Thoracic aorta endothelial cell (primary cell): ENCODE measurements around the gene ASB8. TPM values are rescaled to one million over a fixed set of nuclear protein-coding genes. Genes with fewer than 3 reads are reported as not detected.

Experiments used
- small RNA-seq: library from RNA; depleted of rRNA; stranded (forward); fragments of <200 nt; gene quantifications from one replicate; pipeline ENCODE3, GENCODE V24; 2012
- total RNA-seq: library from RNA; depleted of rRNA; stranded (reverse); fragments of >200 nt; gene quantifications from 2 replicates; pipeline ENCODE4 v1.2.3, GENCODE V29; 2012

ASB8 gene
- 25.1 and 25.4 TPM in 2 replicates for total RNA-seq

GRCh38 chr12:48157018-48157888 is at the start of gene ASB8:
Gene ASB8, minus strand, starts transcription at chr12:48157515. Its CDS starts 4,019 bp downstream, at chr12:48153496.

DNA sequence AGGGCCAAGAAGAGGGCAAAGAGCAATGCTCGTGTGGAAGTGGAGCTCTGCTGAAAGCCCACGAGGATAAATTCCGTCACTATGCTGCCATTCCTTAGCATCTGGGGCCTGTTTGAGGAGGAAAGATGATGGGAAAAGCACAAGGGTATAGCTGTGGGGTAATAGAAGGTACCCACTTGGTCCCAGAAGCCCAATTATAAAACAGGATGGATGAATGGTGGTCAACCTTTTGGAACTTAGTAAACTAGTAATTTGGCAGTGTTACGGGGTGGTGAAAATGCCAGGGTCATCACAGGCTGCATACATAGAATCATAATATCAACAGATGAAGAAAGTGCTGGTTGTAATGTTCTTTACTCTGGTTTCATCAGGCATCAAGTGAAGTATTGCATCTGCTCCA is 45.9 kb upstream of the ASB8 start, which contains the start of gene OR10AD1:
TSS of gene OR10AD1 (minus strand) at position 101 of the 400 bp plus-strand sequence. CDS start at position 101, 0 bp downstream.

DNA sequence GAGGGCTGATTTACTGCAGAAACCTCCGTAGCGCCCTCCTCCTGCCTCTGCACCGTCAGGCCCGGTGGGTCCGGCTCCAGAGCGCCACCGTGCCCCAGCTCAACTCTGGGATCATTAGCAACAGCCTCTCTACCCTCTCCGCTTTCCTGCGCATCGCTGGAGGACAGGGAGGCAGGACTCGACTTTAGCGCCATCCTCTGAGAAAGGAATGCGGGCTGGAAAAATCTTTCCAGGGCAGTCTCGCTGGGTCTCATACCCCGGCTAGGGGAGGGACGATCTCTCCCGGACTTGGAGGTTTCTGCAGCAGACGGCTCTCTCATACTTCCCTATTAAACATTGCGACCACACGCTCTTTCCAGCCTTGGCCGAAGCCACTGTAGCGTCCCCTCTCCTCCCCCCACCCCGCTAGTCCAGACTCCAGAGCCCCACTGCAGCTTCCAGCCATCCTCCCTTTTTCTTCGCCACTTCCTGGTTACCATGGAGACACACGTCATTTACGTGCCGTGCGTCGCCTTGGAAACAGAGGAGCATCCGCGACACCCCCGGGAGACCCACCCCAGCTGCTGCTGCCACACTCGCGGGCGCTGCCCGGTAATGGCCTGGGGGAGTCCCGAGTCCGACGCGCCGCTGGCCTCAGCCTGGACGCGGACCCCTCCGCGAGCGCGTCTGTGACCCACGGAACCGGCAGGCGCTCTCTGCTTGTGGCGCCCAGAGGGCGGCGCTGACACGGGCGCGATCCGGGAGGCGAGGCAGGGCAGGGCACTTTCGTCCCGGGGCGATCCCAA is 26.0 kb upstream of the ASB8 start, which contains the start of gene CCDC184:
TSS of gene CCDC184 (plus strand) at position 554 of the 785 bp plus-strand sequence. CDS start 479 bp downstream, outside the sequence.

GRCh38 chr12:48119078-48119833 is 38.1 kb downstream of the ASB8 start, which contains the start of gene PFKM:
Gene PFKM, plus strand, starts transcription at chr12:48119364. Its CDS starts 3,411 bp downstream, at chr12:48122775.

DNA sequence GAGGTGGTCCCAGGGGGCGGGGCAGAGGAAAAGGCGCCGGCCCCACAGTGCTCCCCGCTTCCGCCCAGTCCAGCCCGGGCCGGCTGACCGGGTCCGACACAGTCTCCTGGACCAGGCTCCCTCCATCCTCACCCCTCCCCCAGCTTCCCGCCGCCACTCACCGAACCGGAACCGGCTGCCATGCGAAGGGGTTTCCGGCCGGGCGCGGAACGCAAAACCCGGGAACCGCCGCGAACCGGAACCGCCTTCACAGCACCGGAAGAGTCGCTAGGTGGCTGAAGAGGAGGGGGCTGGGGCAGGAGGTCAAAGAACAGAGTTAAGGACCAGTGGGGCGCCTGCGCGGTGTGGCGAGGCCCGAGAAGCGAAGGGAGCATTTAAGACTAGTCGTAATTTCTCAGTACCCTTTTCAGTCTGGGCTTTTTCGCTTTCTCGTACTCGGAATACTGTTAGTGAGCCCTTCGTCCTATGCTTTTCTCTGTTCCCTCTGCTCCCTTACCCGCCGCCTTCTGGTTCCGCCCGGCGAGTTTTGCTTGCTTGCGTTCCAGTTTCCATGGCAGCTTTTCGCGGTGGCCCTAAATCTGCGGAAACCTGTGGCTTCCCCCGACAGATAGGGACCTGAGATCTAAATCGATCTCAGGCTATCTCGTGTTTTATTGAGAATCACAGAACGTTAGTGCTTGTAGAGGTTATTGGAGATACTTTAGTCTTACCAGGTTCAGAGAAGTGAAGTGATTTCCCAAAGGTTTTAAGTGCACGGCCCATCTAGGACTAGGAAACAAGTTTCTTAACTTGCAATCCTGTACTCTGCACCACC is 51.2 kb downstream of the ASB8 start, which contains the start of gene SENP1:
TSS of gene SENP1 (minus strand) at position 213 of the 814 bp plus-strand sequence. CDS start 4,607 bp downstream, outside the sequence.

Small RNAs within 50 kb of the gene (small RNA-seq; reads per million reads assigned to genes)
- gene MIR6505: 1.3 reads per million, percentile 30 among the genes with 10 or more reads in this experiment

Other genes with a start within 250 kb of the ASB8 start
- 62.0 and 104 TPM in 2 replicates for gene TMEM106C, start 193.9 kb downstream of the ASB8 start, total RNA-seq
- not detected in 2 replicates for gene COL2A1, start 153.0 kb downstream of the ASB8 start, total RNA-seq
- 36.9 and 37.1 TPM in 2 replicates for gene SENP1, start 51.4 kb downstream of the ASB8 start, total RNA-seq
- 70.7 and 73.5 TPM in 2 replicates for gene PFKM, start 38.2 kb downstream of the ASB8 start, total RNA-seq
- 0.13 and 0.36 TPM in 2 replicates for gene CCDC184, start 26.1 kb upstream of the ASB8 start, total RNA-seq
- not detected in 2 replicates for gene OR10AD1, start 45.8 kb upstream of the ASB8 start, total RNA-seq
- gene ZNF641, start 193.4 kb upstream of the ASB8 start, total RNA-seq: 3.4 and 6.6 TPM in 2 replicates